CD4-positive, alpha-beta T cell (primary cell): Measurements from ENCODE around the gene MLLT3. TPM values are rescaled to one million over a fixed set of nuclear protein-coding genes. Genes with fewer than 3 reads are reported as not detected.

Experiments
- ATAC-seq: fragments of 200-7000 bp; cut with Tn5 transposase; one replicate; pipeline ENCODE4 v1.10.0; 2022; ENCODE audit warnings: mild to moderate bottlenecking; ENCODE audit not compliant: poor library complexity
- CTCF ChIA-PET: fragments of 350-600 bp; sonication (Branson Sonifier 250); formaldehyde crosslinking; loops from one replicate; lab custom pipeline; 2021; ENCODE audit warnings: antibody characterized with exemption, inconsistent platforms; lab: Charles Lee
- POLR2A ChIA-PET: fragments of 350-600 bp; sonication (Branson Sonifier 250); formaldehyde crosslinking; loops from one replicate; lab custom pipeline; 2021; ENCODE audit warnings: antibody characterized with exemption, inconsistent platforms; lab: Charles Lee
- DNase-seq, 14 experiments: peaks; one replicate each; pipeline ENCODE4 v3.0.0-alpha.2; 2013 to 2020; ENCODE audit warnings: mixed read lengths in 2 of 14
- H3K27ac ChIP-seq, 2 donors: one replicate each; pipeline versions ENCODE4 v1.5.1 to v1.7.0; 2013; ENCODE audit warnings: low read length in 2 of 2, low read depth in 1 of 2, mild to moderate bottlenecking in 1 of 2
- H3K27me3 ChIP-seq, 2 experiments: 1 replicate in 1 of 2; 2 replicates in 1 of 2; pipeline versions ENCODE4 v1.6.1 to v1.7.0; 2013; ENCODE audit warnings: low read length in 2 of 2, control low read depth in 1 of 2, mild to moderate bottlenecking in 1 of 2, moderate library complexity in 1 of 2; ENCODE audit not compliant: insufficient read depth in 2 of 2, control insufficient read depth in 1 of 2
- H3K36me3 ChIP-seq: one replicate; pipeline ENCODE4 v1.6.1; 2013; ENCODE audit warnings: low read length, control low read depth; ENCODE audit not compliant: insufficient read depth
- H3K4me1 ChIP-seq: one replicate; pipeline ENCODE4 v1.6.1; 2013; ENCODE audit warnings: low read length, control low read depth; ENCODE audit not compliant: insufficient read depth
- H3K4me3 ChIP-seq: one replicate; pipeline ENCODE4 v1.5.1; 2013; ENCODE audit warnings: mild to moderate bottlenecking, low read length, moderate library complexity
- H3K9me3 ChIP-seq, 2 experiments: 1 replicate in 1 of 2; 2 replicates in 1 of 2; pipeline versions ENCODE4 v1.6.1 to v1.7.0; 2013; ENCODE audit warnings: low read length in 2 of 2, mild to moderate bottlenecking in 2 of 2, control low read depth in 1 of 2, moderate library complexity in 1 of 2; ENCODE audit not compliant: control insufficient read depth in 1 of 2, insufficient read depth in 1 of 2
- H3K27ac Mint-ChIP-seq: one replicate; pipeline ENCODE4 v1.8.0; 2020; ENCODE audit warnings: mixed read lengths
- H3K27me3 Mint-ChIP-seq: one replicate; pipeline ENCODE4 v1.8.0; 2021; ENCODE audit warnings: mixed read lengths
- H3K36me3 Mint-ChIP-seq: one replicate; pipeline ENCODE4 v1.8.0; 2021; ENCODE audit warnings: low read depth, mixed read lengths
- H3K4me1 Mint-ChIP-seq: one replicate; pipeline ENCODE4 v1.8.0; 2021; ENCODE audit warnings: low read depth, mixed read lengths
- H3K4me3 Mint-ChIP-seq: one replicate; pipeline ENCODE4 v1.8.0; 2020; ENCODE audit warnings: mild to moderate bottlenecking, mixed read lengths
- H3K9me3 Mint-ChIP-seq: one replicate; pipeline ENCODE4 v1.8.0; 2020; ENCODE audit warnings: mixed read lengths
- CTCF ChIP-seq: fragments of 200-600 bp; IDR thresholded peaks from one replicate; pipeline ENCODE4 v1.8.0; 2022; ENCODE audit warnings: antibody characterized with exemption, mild to moderate bottlenecking
- intact Hi-C, 2 experiments: fragments of 100-400 bp; cut with DNase I in 1 of 2; cut with micrococcal nuclease in 1 of 2; formaldehyde crosslinking; loops; one replicate each; pipeline versions ENCODE4 v1.15.1 to v1.9.0; 2023 to 2025; cut with DNase I, micrococcal nuclease
- total RNA-seq, 174 experiments: library from RNA in 2 of 174; stranded (reverse) in 2 of 174; gene quantifications; one replicate each; pipeline ENCODE4 v1.2.3 and lab custom pipeline; 2021 to 2026

The MLLT3 gene
- total RNA-seq, 2 experiments from 2014 or later = 59.2 to 60.6 TPM

- Mint-ChIP-seq H3K36me3 (peaks cover 60% of the 10 kb centered on the region), H3K27ac (no peak overlapping the region), H3K9me3 (no peaks in the 10 kb centered on the region), H3K4me1 (peaks cover 69% of the 10 kb centered on the region), H3K4me3 (no peak overlapping the region), H3K27me3 (no peaks in the 10 kb centered on the region)
- H3K4me3 ChIP-seq = no peak overlapping the region
- ATAC-seq (no peak), DNase-seq (no peak)
- no peaks in the 10 kb centered on the region for H3K9me3 ChIP-seq
- ChIA-PET POLR2A (no interaction called here), CTCF (no interaction called here)
- H3K36me3 ChIP-seq = no peaks in the 10 kb centered on the region
- peaks cover 9% of the 10 kb centered on the region for H3K4me1 ChIP-seq
- no peak overlapping the region for H3K27ac ChIP-seq
- TF ChIP-seq CTCF = no peak
- intact Hi-C loops = no loop called here
- no peaks in the 10 kb centered on the region for H3K27me3 ChIP-seq
These were observed 218.0 kb downstream of the MLLT3 start for GRCh38 chr9:20404192-20404813.

DNA sequence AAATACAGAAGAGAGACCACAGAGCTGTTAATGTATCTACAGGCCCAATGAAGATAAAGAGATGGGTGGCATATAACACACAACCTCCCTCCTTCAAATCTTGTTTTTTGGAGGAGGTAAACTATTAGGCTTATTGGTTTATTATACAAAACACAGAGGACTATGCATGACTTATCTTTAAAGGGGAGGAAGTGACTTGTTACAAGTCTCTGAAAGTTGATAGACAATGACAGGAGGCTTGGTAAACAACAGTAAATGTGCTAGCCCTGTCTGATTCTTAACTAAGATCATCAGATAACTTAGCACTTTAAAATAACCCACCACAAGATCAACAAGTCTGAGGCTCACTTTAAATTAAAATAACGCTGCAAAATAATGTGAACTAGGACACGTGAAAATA is 219.0 kb downstream of the MLLT3 start:
- peak overlapping the region; percentile 30 for H3K27ac Mint-ChIP-seq

GRCh38 chr9:20402273-20402875 is 219.9 kb downstream of the MLLT3 start:
- DNase-seq (no peak), ATAC-seq (no peak)
- H3K4me3 Mint-ChIP-seq = no peak overlapping the region
- peaks cover 48% of the 10 kb centered on the region for H3K36me3 Mint-ChIP-seq
- TF ChIP-seq CTCF = no peak
- intact Hi-C loops = no loop called here
- H3K4me1 Mint-ChIP-seq = peaks cover 71% of the 10 kb centered on the region
- H3K27me3 Mint-ChIP-seq = no peaks in the 10 kb centered on the region
- no peaks in the 10 kb centered on the region for H3K9me3 Mint-ChIP-seq
- ChIA-PET POLR2A (no interaction called here), CTCF (no interaction called here)
- Histone ChIP-seq H3K36me3 (no peaks in the 10 kb centered on the region), H3K27me3 (no peaks in the 10 kb centered on the region), H3K9me3 (no peaks in the 10 kb centered on the region), H3K4me3 (no peak overlapping the region), H3K4me1 (peaks cover 11% of the 10 kb centered on the region), H3K27ac (no peak overlapping the region)
- peak overlapping the region; percentile 16 for H3K27ac Mint-ChIP-seq

More for the DNA sequence above, 219.0 kb downstream of the MLLT3 start:
- no peak for TF ChIP-seq CTCF
- Mint-ChIP-seq H3K27me3 (no peaks in the 10 kb centered on the region), H3K4me3 (no peak overlapping the region), H3K4me1 (peaks cover 69% of the 10 kb centered on the region), H3K36me3 (peaks cover 53% of the 10 kb centered on the region), H3K9me3 (no peaks in the 10 kb centered on the region)
- peak in 1 of 14 experiments; percentile 10 for DNase-seq
- Histone ChIP-seq H3K27me3 (no peaks in the 10 kb centered on the region), H3K9me3 (no peaks in the 10 kb centered on the region), H3K36me3 (no peaks in the 10 kb centered on the region), H3K4me3 (no peak overlapping the region), H3K4me1 (peaks cover 9% of the 10 kb centered on the region), H3K27ac (no peak overlapping the region)
- ChIA-PET CTCF (no interaction called here), POLR2A (no interaction called here)
- peak; percentile 51 for ATAC-seq
- intact Hi-C loops = no loop called here
